Spleen (tissue), 11 donors: ENCODE data around the gene APOE. TPM values are rescaled to one million over a fixed set of nuclear protein-coding genes. Genes with fewer than 3 reads are reported as not detected.

Experiments
- DNase-seq: peaks from one replicate; pipeline ENCODE4 v3.0.0-alpha.2; 2020
- H3K27ac ChIP-seq, 8 donors: fragments of 200-600 bp; sonication (generic) in 7 of 8; 1 replicate in 4 of 8; 2 replicates in 4 of 8; pipeline versions ENCODE4 v1.5.0 to v1.8.0; 2016 to 2021; ENCODE audit warnings: inconsistent platforms in 4 of 8, mild to moderate bottlenecking in 4 of 8, moderate library complexity in 1 of 8
- H3K27me3 ChIP-seq, 7 donors: fragments of 200-600 bp; sonication (generic) in 6 of 7; replicated peaks in 1 of 7; 1 replicate in 4 of 7; 2 replicates in 3 of 7; pipeline versions ENCODE4 v1.5.0 to v1.8.0; 2016 to 2021; ENCODE audit warnings: inconsistent platforms in 3 of 7, mild to moderate bottlenecking in 1 of 7
- H3K36me3 ChIP-seq, 6 donors: fragments of 200-600 bp; sonication (generic) in 5 of 6; 1 replicate in 4 of 6; 2 replicates in 2 of 6; pipeline versions ENCODE4 v1.5.0 to v1.8.0; 2016 to 2021; ENCODE audit warnings: inconsistent platforms in 2 of 6
- H3K4me1 ChIP-seq, 6 donors: fragments of 200-600 bp; sonication (generic) in 5 of 6; 1 replicate in 3 of 6; 2 replicates in 3 of 6; pipeline versions ENCODE4 v1.5.0 to v1.8.0; 2016 to 2021; ENCODE audit warnings: inconsistent platforms in 3 of 6
- H3K4me3 ChIP-seq, 8 donors: fragments of 200-600 bp; sonication (generic) in 7 of 8; 1 replicate in 4 of 8; 2 replicates in 4 of 8; pipeline versions ENCODE4 v1.5.0 to v1.8.0; 2016 to 2021; ENCODE audit warnings: inconsistent platforms in 4 of 8, mild to moderate bottlenecking in 4 of 8, moderate library complexity in 2 of 8
- H3K9me3 ChIP-seq, 8 donors: fragments of 200-600 bp; sonication (generic) in 7 of 8; 1 replicate in 4 of 8; 2 replicates in 4 of 8; pipeline versions ENCODE4 v1.5.0 to v1.8.0; 2016 to 2021; ENCODE audit warnings: inconsistent platforms in 4 of 8
- CTCF ChIP-seq, 11 experiments: fragments of 200-600 bp in 7 of 11; fragments of 450-650 bp in 4 of 11; sonication (generic) in 4 of 11; IDR thresholded peaks in 8 of 11; conservative IDR thresholded peaks in 3 of 11; 1 replicate in 7 of 11; 2 replicates in 4 of 11; pipeline versions ENCODE4 v1.4.0 to v1.8.0; 2016 to 2021; ENCODE audit warnings: antibody characterized with exemption in 11 of 11, inconsistent platforms in 4 of 11, mild to moderate bottlenecking in 1 of 11
- POLR2A ChIP-seq, 3 donors: fragments of 450-650 bp; IDR thresholded peaks; one replicate each; pipeline ENCODE4 v1.5.1; 2017; ENCODE audit warnings: antibody characterized with exemption in 3 of 3, mild to moderate bottlenecking in 1 of 3
- POLR2AphosphoS5 ChIP-seq, 3 donors: sonication (generic); formaldehyde crosslinking; IDR thresholded peaks; one replicate each; pipeline ENCODE4 v1.5.1; 2017; ENCODE audit warnings: antibody characterized with exemption in 3 of 3
- WGBS, 5 donors: extraction: QIAGEN DNeasy Blood & Tissue Kit in 3 of 5; methylation state at CpG; one replicate each; pipeline versions ENCODE4 v1.1.5 to v1.1.7; 2013 to 2018; 5-methylcytosine and 5-hydroxymethylcytosine counted together
- intact Hi-C: fragments of 100-400 bp; cut with DNase I; formaldehyde crosslinking; loops from one replicate; pipeline ENCODE4 v1.15.0; 2023; ENCODE audit warnings: low total_unique reads
- polyA plus RNA-seq, 3 donors: library from polyadenylated mRNA; stranded (reverse); fragments of 200-250 nt; gene quantifications; one replicate each; pipeline ENCODE4 v1.2.1, GENCODE V29; 2013
- total RNA-seq, 7 donors: library from RNA; depleted of rRNA in 3 of 7; stranded (reverse); fragments of >200 nt in 3 of 7; fragmentation: NEBNext Ultra II Directional in 4 of 7; extraction: Animal tissue kit (Norgen Biotek cat#: 25700) in 4 of 7; gene quantifications; one replicate each; pipeline versions ENCODE4 v1.1.0 to v1.2.1, GENCODE V29; 2016 to 2021
- donor health status: healthy with polysubstance abuse.
- donor health status: DM: no; HTN: no; CAD: no; lungs with moderate emphysema.
- donor health status: DM: no; HTN: no; CAD: no.
- donor health status: Bipolar disorder and iron deficiency.
- donor health status: healthy.
- donor health status: DM: no; HTN: no; CAD: no.
- donor health status: DM: yes; HTN: yes; CAD: no.

APOE gene
- total and polyA plus RNA-seq, 10 donors = 198 to 2,099 (median 726) TPM

GRCh38 chr19:44863990-44864389 is 41.6 kb upstream of the APOE start:
- H3K4me3 ChIP-seq = no peak overlapping the region
- WGBS, 5 donors = 87 to 93% (median 91%) methylated on average over 2 of the region's 2 CpGs
- no peak overlapping the region for H3K27ac ChIP-seq
- no peaks in the 10 kb centered on the region for H3K27me3 ChIP-seq
- TF ChIP-seq CTCF (IDR thresholded peaks at IDR 0.05 in 8 of 11, conservative IDR thresholded peaks at IDR 0.05 in 3 of 11) (no peak), POLR2A (IDR thresholded peaks at IDR 0.05) (no peak)
- no peak for DNase-seq
- peaks cover 0 to 58% (median 6%) of the 10 kb centered on the region in 6 donors for H3K36me3 ChIP-seq
- H3K4me1 ChIP-seq = peaks cover 0 to 49% (median 13%) of the 10 kb centered on the region in 6 donors
- intact Hi-C loops = no loop called here
- H3K9me3 ChIP-seq = no peaks in the 10 kb centered on the region

GRCh38 chr19:44865196-44865767 is 40.3 kb upstream of the APOE start:
- Histone ChIP-seq H3K27ac (peak overlapping the region in 1 of 8 donors; percentile 91), H3K36me3 (peaks cover 0 to 50% (median 6%) of the 10 kb centered on the region in 6 donors), H3K9me3 (no peaks in the 10 kb centered on the region), H3K27me3 (no peaks in the 10 kb centered on the region), H3K4me1 (peaks cover 6 to 54% (median 24%) of the 10 kb centered on the region in 6 donors), H3K4me3 (no peak overlapping the region)
- TF ChIP-seq CTCF (IDR thresholded peaks at IDR 0.05 in 8 of 11, conservative IDR thresholded peaks at IDR 0.05 in 3 of 11) = no peak
- TF ChIP-seq POLR2AphosphoS5 (IDR thresholded peaks at IDR 0.05) = peak in 1 of 3 donors; percentile 56
- 87 to 94% (median 90%) methylated on average over 11 to 27 of the region's 27 CpGs for WGBS, 5 donors
- intact Hi-C loops = no loop called here
- no peak for DNase-seq

GRCh38 chr19:44866664-44867063 is 38.9 kb upstream of the APOE start:
- Histone ChIP-seq H3K9me3 (no peaks in the 10 kb centered on the region), H3K4me3 (no peak overlapping the region), H3K4me1 (peaks cover 6 to 67% (median 34%) of the 10 kb centered on the region in 6 donors), H3K27ac (peak overlapping the region in 5 of 8 donors; percentile 9 to 91 (median 40)), H3K36me3 (peaks cover 0 to 48% (median 9%) of the 10 kb centered on the region in 6 donors), H3K27me3 (no peaks in the 10 kb centered on the region)
- intact Hi-C loops = no loop called here
- 59 to 86% (median 70%) methylated on average over 4 of the region's 4 CpGs for WGBS, 5 donors
- DNase-seq = no peak
- TF ChIP-seq POLR2AphosphoS5 (IDR thresholded peaks at IDR 0.05) (no peak), POLR2A (IDR thresholded peaks at IDR 0.05) (no peak), CTCF (IDR thresholded peaks at IDR 0.05 in 8 of 11, conservative IDR thresholded peaks at IDR 0.05 in 3 of 11) (no peak)

- H3K27ac ChIP-seq = peak overlapping the region in 6 of 8 donors; percentile 8 to 91 (median 81)
- H3K4me1 ChIP-seq = peaks cover 6 to 73% (median 34%) of the 10 kb centered on the region in 6 donors
- no peaks in the 10 kb centered on the region for H3K27me3 ChIP-seq
- no peak for DNase-seq
- H3K36me3 ChIP-seq = peaks cover 0 to 52% (median 17%) of the 10 kb centered on the region in 6 donors
- 81 to 90% (median 86%) methylated on average over 12 of the region's 12 CpGs for WGBS, 5 donors
- no peaks in the 10 kb centered on the region for H3K9me3 ChIP-seq
- intact Hi-C loops = no loop called here
- TF ChIP-seq POLR2A (IDR thresholded peaks at IDR 0.05) (no peak), CTCF (IDR thresholded peaks at IDR 0.05 in 8 of 11, conservative IDR thresholded peaks at IDR 0.05 in 3 of 11) (no peak), POLR2AphosphoS5 (IDR thresholded peaks at IDR 0.05) (no peak)
- H3K4me3 ChIP-seq = no peak overlapping the region
Measured at GRCh38 chr19:44867578-44867977, 38.0 kb upstream of the APOE start.
